Measurements from ENCODE around the gene KBTBD2.
"Not testable (repeated sequence)": the region's sequence is repeated elsewhere in the genome, so short reads cannot be mapped to it uniquely, and the experiment has no call there.

KBTBD2 gene

DNA sequence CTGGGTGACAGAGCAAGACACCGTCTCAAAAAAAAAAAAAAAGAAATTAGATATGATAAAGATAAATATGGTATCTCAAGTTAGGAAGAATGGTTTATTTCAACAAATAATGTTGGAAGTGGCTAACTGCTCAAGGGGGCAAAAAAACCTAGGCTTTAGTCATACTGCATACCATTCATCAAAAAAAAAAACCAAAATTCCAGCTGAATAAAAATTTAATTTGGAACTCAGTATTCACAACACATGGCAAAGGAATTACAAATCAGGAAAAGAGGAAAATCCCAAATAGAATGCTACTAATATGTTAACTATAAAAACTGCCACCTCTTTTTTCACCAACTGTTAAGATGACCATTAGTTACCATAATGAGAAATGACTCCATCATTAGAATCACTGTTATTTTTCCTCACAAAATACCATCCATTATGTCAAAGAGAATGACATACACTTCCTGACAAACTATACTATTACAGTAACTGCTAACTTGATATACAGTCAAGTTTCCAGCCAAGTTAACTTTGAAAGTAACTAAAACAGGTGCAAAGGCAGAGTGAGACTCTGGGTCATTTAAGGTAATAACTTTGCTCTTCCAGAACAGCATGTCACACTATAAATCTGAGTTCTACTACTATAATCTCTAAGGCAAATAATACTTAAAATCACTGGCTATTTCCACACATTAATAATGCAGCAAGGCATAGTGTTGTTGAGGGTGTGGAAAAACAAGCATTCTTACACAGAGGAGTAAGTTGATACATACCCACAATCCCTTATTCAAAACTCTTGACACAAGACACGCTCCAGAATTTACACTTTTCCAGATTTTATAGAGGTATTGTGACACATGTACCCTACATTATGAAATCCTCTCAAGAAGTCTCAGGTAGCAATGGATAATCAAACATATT lies 10.2 kb downstream of the KBTBD2 start:
- H3K27ac Mint-ChIP-seq = peak overlapping the region; percentile 24

DNA sequence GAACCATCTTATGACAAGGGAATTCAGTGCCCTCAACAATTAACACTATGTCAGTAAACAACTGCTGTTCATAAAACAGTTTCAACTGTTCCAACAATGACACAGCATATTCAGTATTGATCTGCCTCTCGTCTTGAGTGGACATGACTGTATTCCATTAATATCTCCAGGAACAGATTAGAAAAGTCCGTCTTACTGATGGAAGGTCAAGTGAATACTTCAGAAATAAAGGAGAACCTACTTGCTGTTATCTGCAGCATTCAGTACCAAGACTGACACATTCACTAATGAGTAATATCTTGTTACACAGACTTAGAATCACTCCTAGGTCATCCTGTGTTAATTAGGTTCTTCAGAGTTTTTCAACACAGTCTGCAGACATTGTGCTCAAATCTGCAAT lies 12.1 kb downstream of the KBTBD2 start:
- H3K36me3 Mint-ChIP-seq (ENCODE audit: low read depth) = peaks cover 42% of the 10 kb centered on the region

More for the DNA sequence above, 10.2 kb downstream of the KBTBD2 start:
- no peaks in the 10 kb centered on the region for H3K27me3 Mint-ChIP-seq
- H3K36me3 Mint-ChIP-seq (ENCODE audit: low read depth) = peaks cover 35% of the 10 kb centered on the region
- no peak overlapping the region for H3K4me3 Mint-ChIP-seq
- H3K4me1 Mint-ChIP-seq (ENCODE audit: low read depth) = peaks cover 70% of the 10 kb centered on the region
- H3K9me3 Mint-ChIP-seq = no peaks in the 10 kb centered on the region

DNA sequence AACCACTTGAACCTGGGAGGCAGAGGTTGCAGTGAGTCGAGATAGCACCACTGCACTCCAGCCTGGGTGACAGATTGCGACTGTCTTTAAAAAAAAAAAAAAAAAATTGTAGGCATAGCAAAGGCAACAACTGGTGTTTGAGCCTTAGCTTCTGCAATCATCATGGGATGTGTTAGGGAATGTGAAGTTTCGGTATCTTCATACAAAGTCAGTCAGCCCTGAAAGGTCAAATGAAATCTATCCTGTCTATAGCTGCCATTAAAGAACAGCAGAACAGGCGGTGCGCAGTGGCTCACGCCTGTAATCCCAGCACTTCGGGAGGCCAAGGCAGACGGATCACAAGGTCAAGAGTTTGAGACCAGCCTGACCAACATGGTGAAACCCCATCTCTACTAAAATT lies 13.5 kb downstream of the KBTBD2 start:
- peaks cover 50% of the 10 kb centered on the region for H3K4me1 Mint-ChIP-seq (ENCODE audit: low read depth)
- H3K36me3 Mint-ChIP-seq (ENCODE audit: low read depth) = peaks cover 40% of the 10 kb centered on the region
- not testable (repeated sequence) for H3K27me3 Mint-ChIP-seq, H3K9me3 Mint-ChIP-seq, H3K4me3 Mint-ChIP-seq
- peak overlapping the region; percentile 49 for H3K27ac Mint-ChIP-seq

More for the DNA sequence above, 12.1 kb downstream of the KBTBD2 start:
- Mint-ChIP-seq H3K9me3 (no peaks in the 10 kb centered on the region), H3K4me3 (no peak overlapping the region), H3K27me3 (no peaks in the 10 kb centered on the region), H3K27ac (peak overlapping the region; percentile 1), H3K4me1 (ENCODE audit: low read depth) (peaks cover 62% of the 10 kb centered on the region)

DNA sequence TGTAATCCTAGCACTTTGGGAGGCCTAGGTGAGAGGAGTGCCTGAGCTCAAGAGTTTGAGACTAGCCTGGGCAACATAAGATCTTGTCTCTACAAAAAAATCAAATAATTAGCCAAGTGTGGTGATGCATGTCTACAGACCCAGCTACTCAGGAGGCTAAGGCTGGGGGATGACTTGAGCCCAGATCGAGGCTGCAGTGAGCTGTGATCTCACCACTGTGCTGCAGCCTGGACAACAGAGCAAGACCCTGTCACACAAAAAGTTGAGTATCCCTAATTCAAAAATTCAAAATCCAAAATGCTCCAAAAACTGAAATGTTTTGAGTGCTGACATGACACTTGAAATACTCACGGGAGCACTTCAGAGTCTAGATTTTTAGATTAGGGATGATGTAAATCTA lies 19.1 kb downstream of the KBTBD2 start:
- H3K27me3 Mint-ChIP-seq = no peaks in the 10 kb centered on the region
- H3K4me1 Mint-ChIP-seq (ENCODE audit: low read depth) = peaks cover 35% of the 10 kb centered on the region
- peaks cover 70% of the 10 kb centered on the region for H3K36me3 Mint-ChIP-seq (ENCODE audit: low read depth)
- H3K27ac Mint-ChIP-seq = no peak overlapping the region
- no peaks in the 10 kb centered on the region for H3K9me3 Mint-ChIP-seq
- H3K4me3 Mint-ChIP-seq = no peak overlapping the region

DNA sequence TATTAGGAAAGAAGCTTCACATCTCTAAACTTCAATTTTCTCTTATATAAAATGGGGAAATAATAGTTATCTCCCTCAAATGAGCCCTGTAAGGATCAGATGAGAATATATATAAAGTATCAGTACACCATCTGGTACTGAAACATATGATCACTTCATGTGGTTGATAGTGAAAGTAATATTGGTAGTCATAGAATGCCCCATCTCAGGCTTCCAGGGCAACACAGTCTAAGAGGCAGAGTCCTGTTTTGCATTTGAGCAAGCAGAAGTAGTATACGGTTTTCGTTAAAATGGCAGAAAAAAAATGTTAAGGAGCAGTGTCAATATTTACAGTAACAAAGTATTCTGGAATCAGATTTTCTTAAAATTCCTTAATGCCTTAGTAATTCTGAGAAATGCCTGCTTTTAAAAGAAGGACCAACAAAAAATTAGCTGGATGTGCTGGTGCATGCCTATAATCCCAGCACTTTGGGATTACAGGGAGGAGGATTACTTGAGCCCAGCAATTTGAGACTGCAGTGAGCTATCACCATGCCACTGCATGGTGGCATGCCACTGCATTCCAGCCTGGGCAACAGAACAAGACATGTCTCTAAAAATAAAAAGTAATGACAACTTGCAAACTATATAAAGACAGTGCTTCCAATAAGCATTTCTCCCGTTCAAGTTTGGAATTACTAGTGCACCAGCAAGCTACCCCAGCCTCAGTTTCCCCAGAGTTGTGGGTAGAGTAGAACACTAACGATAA lies 19.8 kb downstream of the KBTBD2 start:
- Mint-ChIP-seq H3K36me3 (ENCODE audit: low read depth) (peaks cover 71% of the 10 kb centered on the region), H3K9me3 (peaks cover 2% of the 10 kb centered on the region), H3K4me1 (ENCODE audit: low read depth) (peaks cover 30% of the 10 kb centered on the region), H3K27ac (no peak overlapping the region), H3K4me3 (no peak overlapping the region), H3K27me3 (no peaks in the 10 kb centered on the region)

DNA sequence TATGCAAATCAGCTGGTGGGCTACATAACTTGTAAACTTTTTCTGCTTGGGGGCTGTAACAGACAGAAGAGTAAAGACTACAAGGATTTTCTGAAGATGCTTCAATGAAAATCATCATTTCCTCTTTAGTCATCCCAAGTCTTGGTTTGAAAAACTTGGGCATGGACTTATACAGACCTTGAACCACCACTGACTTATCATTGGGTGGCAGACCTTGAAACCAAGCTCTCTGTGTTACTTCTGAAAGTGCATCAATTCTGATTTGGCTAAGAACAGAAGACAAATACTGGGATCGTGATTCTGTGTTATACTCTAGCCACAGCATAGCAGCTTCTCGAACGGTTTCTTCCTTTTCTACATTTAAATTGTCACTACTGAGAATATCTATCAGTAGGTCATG lies 21.3 kb downstream of the KBTBD2 start:
- Mint-ChIP-seq H3K4me3 (no peak overlapping the region), H3K27ac (no peak overlapping the region), H3K36me3 (ENCODE audit: low read depth) (peaks cover 77% of the 10 kb centered on the region), H3K27me3 (no peaks in the 10 kb centered on the region), H3K4me1 (ENCODE audit: low read depth) (peaks cover 24% of the 10 kb centered on the region), H3K9me3 (peaks cover 9% of the 10 kb centered on the region)

DNA sequence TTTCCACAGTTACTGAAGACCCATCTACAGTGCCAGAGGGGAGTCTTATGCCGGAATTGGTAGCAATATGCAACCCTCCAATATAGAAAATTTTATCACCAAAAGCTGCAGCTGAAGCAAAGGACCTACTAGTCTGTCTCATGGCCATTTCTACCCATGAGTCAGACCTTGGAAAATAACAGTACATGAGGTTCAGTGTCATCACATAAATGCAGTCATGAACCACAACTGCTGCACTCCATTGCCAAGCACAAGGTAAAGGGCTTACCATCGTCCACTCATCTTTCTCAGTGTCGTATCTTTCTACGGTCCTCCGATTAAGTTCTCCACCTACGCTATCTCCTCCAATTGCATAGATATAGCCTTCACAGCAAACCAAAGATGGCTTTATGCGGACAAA lies 21.8 kb downstream of the KBTBD2 start:
- Mint-ChIP-seq H3K4me3 (no peak overlapping the region), H3K27ac (no peak overlapping the region), H3K27me3 (no peaks in the 10 kb centered on the region), H3K36me3 (ENCODE audit: low read depth) (peaks cover 72% of the 10 kb centered on the region), H3K9me3 (peaks cover 9% of the 10 kb centered on the region), H3K4me1 (ENCODE audit: low read depth) (peaks cover 22% of the 10 kb centered on the region)

DNA sequence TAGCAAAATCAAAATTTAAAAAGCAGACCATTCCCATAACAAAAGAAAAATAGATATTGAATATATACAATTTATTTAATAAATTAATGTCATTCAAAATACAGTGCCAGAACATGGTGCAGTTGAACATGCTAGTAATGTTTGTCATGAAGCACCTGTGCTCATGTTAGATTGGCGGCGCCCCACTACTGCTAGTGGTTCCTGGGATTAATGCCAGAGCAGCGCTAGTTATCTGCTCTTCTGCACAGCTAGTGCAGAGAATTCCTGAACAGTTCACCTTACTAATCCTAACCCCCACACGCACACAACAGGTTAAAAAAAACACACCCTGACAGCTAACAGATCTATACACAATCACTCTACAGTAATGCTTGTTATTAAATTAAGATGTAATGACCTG lies 23.4 kb downstream of the KBTBD2 start:
- peaks cover 22% of the 10 kb centered on the region for H3K4me1 Mint-ChIP-seq (ENCODE audit: low read depth)
- H3K27me3 Mint-ChIP-seq = no peaks in the 10 kb centered on the region
- H3K9me3 Mint-ChIP-seq = peaks cover 9% of the 10 kb centered on the region
- no peak overlapping the region for H3K4me3 Mint-ChIP-seq
- peak overlapping the region; percentile 12 for H3K27ac Mint-ChIP-seq
- peaks cover 72% of the 10 kb centered on the region for H3K36me3 Mint-ChIP-seq (ENCODE audit: low read depth)

DNA sequence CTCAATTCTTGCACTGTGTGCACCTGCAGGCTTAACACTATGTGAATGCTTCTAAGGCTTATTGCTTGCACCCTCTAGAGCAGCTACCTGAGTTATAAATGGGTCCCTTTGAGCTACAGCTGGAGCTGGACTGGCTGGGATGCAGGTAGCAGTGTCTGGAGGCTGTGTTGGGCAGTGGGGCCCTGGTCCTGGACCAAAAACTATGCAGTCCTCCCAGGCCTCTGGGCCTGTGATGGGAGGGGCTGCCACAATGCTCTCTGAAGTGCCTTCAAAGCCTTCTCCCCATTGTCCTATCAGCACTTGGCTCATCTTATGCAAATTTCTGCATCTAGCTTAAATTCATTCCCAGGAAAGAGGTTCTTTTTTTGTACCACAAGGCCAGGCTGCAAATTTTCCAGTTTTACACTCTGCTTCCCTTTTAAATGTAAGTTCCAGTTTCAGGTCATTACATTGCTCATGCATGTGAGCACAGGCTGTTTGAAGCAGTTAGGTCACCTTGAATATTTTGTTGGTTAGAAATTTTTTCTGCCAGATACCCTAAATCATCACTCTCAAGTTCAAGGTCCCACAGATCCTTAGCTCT lies 26.0 kb downstream of the KBTBD2 start:
- H3K36me3 Mint-ChIP-seq (ENCODE audit: low read depth) = peaks cover 49% of the 10 kb centered on the region
- no peak overlapping the region for H3K4me3 Mint-ChIP-seq
- peaks cover 9% of the 10 kb centered on the region for H3K9me3 Mint-ChIP-seq
- H3K4me1 Mint-ChIP-seq (ENCODE audit: low read depth) = peaks cover 2% of the 10 kb centered on the region
- no peaks in the 10 kb centered on the region for H3K27me3 Mint-ChIP-seq
- no peak overlapping the region for H3K27ac Mint-ChIP-seq

DNA sequence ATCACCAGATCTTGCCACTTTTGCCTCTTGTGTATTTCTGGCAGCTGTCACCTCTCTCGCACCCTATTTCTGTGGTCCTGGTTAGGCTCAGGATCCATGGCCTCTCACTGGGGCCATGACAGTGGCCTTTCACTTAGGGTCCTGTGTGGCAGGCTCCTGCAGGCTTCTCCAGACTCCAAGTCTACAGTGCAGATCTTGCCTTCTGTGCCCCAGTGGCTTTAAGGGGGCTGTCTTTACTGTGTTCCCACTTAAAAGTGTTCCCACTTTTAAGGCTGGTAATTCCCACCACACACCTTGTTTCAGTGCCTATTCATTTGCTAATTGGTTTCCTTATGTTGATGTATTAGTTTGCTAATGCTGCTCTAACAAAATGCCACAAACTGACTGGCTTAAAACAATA lies 27.7 kb downstream of the KBTBD2 start:
- H3K27me3 Mint-ChIP-seq; H3K4me3 Mint-ChIP-seq; H3K27ac Mint-ChIP-seq; H3K9me3 Mint-ChIP-seq; H3K4me1 Mint-ChIP-seq (ENCODE audit: low read depth): not testable (repeated sequence)
- H3K36me3 Mint-ChIP-seq (ENCODE audit: low read depth) = peaks cover 33% of the 10 kb centered on the region

DNA sequence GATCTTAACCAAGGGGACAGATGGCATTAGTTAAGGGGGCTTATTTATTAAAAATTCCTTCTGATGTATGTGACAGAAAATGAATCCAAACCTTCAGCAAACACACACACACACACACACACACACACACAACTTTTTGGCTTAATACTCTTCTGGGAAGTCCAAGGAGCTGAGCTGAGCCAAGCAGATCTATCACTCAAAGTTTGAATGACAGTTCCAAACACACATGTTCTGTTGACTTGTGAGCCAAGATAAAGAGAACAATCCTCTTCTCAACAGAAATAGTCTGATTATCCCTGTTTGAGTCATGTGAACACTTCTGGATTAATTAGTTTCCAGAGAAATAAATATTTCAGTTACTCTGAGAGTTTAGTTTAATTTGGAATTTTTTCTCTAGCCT lies 31.5 kb downstream of the KBTBD2 start:
- H3K27me3 Mint-ChIP-seq = peaks cover 5% of the 10 kb centered on the region
- no peaks in the 10 kb centered on the region for H3K36me3 Mint-ChIP-seq (ENCODE audit: low read depth)
- H3K27ac Mint-ChIP-seq = no peak overlapping the region
- H3K4me1 Mint-ChIP-seq (ENCODE audit: low read depth) = peaks cover 15% of the 10 kb centered on the region
- no peaks in the 10 kb centered on the region for H3K9me3 Mint-ChIP-seq
- no peak overlapping the region for H3K4me3 Mint-ChIP-seq

DNA sequence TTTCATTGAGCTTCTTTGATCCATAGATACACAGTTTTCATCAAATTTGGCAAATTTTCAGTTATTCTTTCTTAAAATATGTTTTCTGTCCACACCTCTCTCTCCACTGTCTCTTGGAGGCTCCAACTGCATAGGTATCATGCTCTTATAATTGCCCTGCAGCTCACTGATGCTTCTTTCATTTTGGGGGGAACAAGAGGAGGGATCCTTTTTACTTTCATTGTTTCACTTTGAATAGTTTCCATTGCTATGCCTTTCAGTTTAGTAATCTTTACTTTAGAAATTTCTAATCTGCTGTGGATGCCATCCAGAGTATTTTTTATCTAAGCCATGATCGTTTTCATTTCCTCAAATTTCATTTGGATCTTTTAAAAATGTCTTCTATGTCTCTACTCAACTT lies 32.9 kb downstream of the KBTBD2 start:
- Mint-ChIP-seq H3K27ac (no peak overlapping the region), H3K27me3 (peaks cover 17% of the 10 kb centered on the region), H3K9me3 (no peaks in the 10 kb centered on the region), H3K4me1 (ENCODE audit: low read depth) (peaks cover 15% of the 10 kb centered on the region), H3K36me3 (ENCODE audit: low read depth) (no peaks in the 10 kb centered on the region), H3K4me3 (no peak overlapping the region)

DNA sequence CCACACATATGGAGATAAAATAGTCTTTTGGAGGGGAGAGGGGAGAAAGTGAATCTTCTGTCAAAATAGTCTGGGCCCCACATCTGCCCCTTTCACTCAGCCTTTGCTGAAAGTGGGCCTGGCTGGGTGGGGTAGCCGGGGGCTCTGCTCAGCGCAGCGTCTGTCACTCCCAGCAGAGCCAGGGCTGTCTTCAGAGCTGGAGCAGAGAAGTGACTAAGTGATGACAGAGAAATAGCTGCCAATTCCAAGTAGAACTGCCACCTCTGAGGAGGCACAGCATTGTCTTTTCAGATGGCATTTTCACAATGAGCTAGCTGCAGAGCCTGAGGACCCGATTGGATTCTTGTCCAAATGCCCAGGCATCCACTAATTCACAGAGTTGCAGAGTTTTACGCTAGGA lies 34.5 kb downstream of the KBTBD2 start:
- not testable (repeated sequence) for H3K4me3 Mint-ChIP-seq; H3K36me3 Mint-ChIP-seq (ENCODE audit: low read depth); H3K9me3 Mint-ChIP-seq; H3K27ac Mint-ChIP-seq
- peaks cover 23% of the 10 kb centered on the region for H3K27me3 Mint-ChIP-seq
- H3K4me1 Mint-ChIP-seq (ENCODE audit: low read depth) = peaks cover 15% of the 10 kb centered on the region

DNA sequence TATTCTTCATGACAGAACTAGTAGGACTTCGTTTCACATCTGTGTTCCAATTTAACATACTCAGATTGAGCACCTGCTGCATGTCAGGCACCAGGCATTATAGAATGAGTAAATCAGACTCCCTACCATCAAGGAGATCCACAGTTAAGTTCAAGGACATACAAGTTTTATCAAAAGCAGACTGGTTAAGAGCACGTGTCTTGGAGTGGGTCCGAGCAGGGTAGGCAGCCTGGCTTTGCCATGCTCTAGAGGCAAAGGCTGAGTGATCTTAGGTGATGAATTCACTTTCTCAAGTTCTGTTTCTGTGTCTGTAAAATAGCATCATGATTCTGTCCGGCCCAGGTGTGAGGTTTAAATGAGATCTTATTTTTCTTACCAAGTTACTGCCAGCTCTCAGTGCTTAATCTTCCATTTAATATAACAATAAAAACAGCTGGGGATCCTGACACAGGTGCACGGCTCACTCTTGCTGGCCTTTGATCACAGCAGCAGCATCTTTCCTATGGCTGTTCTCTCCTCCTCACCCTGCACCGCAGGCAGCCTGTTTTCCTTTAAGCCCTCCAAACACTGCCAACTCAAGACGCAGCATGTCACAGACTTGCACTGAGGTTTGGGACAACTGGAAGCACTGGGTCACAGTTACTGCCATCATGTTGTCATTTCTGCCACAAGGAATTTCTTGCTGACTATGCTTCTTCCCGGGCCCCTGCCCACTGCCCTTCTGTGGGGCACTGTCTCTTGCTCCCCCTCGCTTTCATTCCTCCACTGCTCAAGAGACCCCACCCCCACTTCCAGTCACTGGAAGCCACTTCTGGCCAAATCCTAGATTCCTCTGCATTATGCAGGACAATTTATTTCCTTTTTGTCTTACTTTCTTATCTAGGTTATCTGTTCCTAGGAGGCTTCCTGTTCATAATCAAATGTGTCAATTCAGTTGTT lies 35.5 kb downstream of the KBTBD2 start:
- H3K4me3 Mint-ChIP-seq; H3K36me3 Mint-ChIP-seq (ENCODE audit: low read depth); H3K27ac Mint-ChIP-seq; H3K9me3 Mint-ChIP-seq: not testable (repeated sequence)
- peaks cover 15% of the 10 kb centered on the region for H3K4me1 Mint-ChIP-seq (ENCODE audit: low read depth)
- H3K27me3 Mint-ChIP-seq = peaks cover 29% of the 10 kb centered on the region

All from stimulated activated naive CD8-positive, alpha-beta T cell treated with anti-CD3 and anti-CD28 coated beads, Interleukin-15, Interleukin-2, amounts not matched to agents 100 ng/mL and 50 ng/mL, for 24 hours (primary cell).